ENCODE results near the gene VTA1. TPM values are rescaled to one million over a fixed set of nuclear protein-coding genes. Genes with fewer than 3 reads are reported as not detected.

Gene VTA1
- polyA plus RNA-seq, 4 donors, result 66.7 to 94.0 (median 74.0) TPM

DNA sequence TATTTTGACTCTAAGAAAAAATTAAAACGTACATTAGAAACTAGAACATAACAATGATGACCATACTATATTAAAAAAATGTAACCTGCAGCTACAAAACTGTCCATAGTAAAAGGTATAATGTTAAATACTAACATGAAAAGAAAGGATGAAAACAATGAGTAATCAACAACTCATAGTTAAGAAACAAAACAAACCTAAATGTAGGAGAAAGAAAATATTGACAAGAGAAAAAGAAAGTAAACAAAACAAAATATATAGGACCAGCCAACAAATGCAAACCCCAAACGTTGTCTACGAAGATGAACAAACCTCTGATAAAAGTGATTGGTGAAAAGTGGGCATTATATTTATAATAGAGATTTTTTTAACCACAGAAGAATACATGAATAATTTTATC lies 113.7 kb downstream of the VTA1 start:
- no peak for DNase-seq (ENCODE audit: low read depth in 4 of 4, low spot score in 3 of 4)

DNA sequence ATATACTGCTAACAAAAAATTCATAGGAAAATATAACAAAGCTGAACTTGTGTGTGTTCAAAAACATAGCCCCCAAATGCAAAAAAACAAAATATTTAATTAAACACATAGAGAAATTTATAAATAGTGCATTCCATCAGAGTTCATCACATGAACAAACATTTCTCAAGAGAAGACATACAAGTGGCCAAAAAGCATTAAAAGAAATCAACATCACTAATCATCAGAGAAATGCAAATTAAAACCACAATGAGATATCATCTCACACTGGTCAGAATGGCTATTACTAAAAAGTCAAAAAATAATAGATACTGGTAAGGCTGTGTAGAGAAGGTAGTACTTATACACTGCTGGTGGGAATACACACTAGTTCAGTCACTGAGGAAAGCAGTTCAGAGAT lies 115.2 kb downstream of the VTA1 start:
- DNase-seq (ENCODE audit: low read depth in 4 of 4, low spot score in 3 of 4), result no peak

DNA sequence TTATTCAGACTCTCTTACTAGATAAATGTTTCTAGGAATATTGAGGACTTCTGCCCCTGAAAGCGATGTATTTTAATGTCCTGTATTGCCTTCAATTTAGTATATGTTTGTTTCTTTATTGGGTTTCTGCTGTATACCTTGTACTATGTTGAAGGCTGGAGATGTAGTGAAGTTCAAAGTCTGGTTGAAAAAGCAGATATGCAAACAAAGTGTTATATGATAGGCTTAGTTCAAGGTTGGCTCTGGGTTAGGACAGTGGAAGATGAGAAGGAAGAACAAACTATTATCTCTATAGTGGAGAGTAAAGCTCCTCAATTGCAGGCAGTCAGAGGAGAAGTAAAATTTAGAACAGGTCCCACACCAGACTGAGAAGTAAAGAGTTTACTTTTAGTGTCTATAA lies 118.4 kb downstream of the VTA1 start:
- DNase-seq (ENCODE audit: low read depth in 4 of 4, low spot score in 3 of 4), result no peak

DNA sequence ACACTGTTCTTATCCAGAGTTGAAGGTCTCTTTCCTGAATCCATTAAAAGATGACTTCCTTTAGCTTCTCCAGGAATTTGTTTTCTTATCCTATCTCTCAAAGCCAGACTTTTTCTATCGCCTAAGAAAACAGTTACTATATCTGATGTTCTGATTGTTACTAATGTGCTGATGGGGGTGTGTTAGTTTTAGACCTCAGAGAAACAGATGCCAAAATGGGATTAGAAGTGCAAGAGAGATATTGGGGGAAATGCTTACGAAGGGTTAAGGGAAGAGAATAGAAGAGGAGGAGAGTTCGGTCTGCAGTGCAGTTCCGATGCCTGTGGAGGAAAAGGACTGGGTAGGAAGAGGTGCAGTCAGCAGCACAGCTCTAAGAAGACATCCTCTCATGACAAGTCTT lies 119.0 kb downstream of the VTA1 start:
- no peak for DNase-seq (ENCODE audit: low read depth in 4 of 4, low spot score in 3 of 4)

DNA sequence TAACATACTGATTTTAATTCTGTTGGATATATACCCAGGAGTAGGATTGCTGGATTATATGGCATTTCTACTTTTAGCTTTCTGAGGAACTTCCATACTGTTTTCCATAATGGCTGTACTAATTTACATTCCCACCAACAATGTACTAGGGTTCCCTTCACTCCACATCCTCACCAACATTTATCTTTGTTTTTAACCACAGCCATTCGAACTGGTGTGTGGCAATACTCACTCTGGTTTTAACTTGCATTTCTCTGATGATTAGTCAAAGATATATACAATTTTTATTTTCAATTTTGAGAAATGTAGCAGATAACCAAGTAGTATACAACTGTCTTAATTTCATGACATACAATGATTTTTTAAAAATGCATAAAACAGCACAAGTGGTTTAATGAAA lies 124.4 kb downstream of the VTA1 start:
- no peak for DNase-seq (ENCODE audit: low read depth in 4 of 4, low spot score in 3 of 4)

Other genes starting within 250 kb of the VTA1 start
- not detected for gene GJE1, start 14.3 kb upstream of the VTA1 start, polyA plus RNA-seq (ENCODE audit: insufficient read length in 4 of 4)
- under 1 TPM; 0.29 to 0.33 (median 0.32) TPM for gene NMBR, start 141 bp upstream of the VTA1 start, polyA plus RNA-seq (ENCODE audit: insufficient read length in 4 of 4)
- 10 to 100 TPM; 15.1 to 37.8 (median 33.0) TPM for gene ADGRG6, start 154.7 kb downstream of the VTA1 start, polyA plus RNA-seq (ENCODE audit: insufficient read length in 4 of 4)

All from left renal pelvis (tissue), 4 donors.